Glomerular visceral epithelial cell (primary cell): ENCODE results near the gene ARHGEF7.
A peak's percentile ranks its signal among the peaks of the same experiment; 100 is the strongest.

ENCODE experiments used
- DNase-seq: peaks from one replicate; pipeline ENCODE4 v3.0.0-alpha.2; 2016; ENCODE audit errors: extremely low spot score

The ARHGEF7 gene

GRCh38 chr13:111225166-111225565 is 110.1 kb downstream of the ARHGEF7 start:
- no peak for DNase-seq

- peak; percentile 47 for DNase-seq
Measured at GRCh38 chr13:111225810-111226546, 110.9 kb downstream of the ARHGEF7 start.

- no peak for DNase-seq
Measured at GRCh38 chr13:111227405-111227804, 112.3 kb downstream of the ARHGEF7 start.

- peak; percentile 99 for DNase-seq
Measured at GRCh38 chr13:111228262-111229144, 113.4 kb downstream of the ARHGEF7 start.

- DNase-seq: no peak
Measured at GRCh38 chr13:111230385-111230930, 115.3 kb downstream of the ARHGEF7 start.

GRCh38 chr13:111232191-111232590 is 117.1 kb downstream of the ARHGEF7 start:
- no peak for DNase-seq

GRCh38 chr13:111233080-111233479 is 118.0 kb downstream of the ARHGEF7 start:
- no peak for DNase-seq

- DNase-seq: no peak
Measured at GRCh38 chr13:111239764-111240670, 124.9 kb downstream of the ARHGEF7 start.

- no peak for DNase-seq
Measured at GRCh38 chr13:111241006-111241755, 126.1 kb downstream of the ARHGEF7 start.

GRCh38 chr13:111241862-111242261 is 126.8 kb downstream of the ARHGEF7 start:
- no peak for DNase-seq

- DNase-seq: no peak
Measured at GRCh38 chr13:111242585-111242984, 127.5 kb downstream of the ARHGEF7 start.

- DNase-seq: no peak
Measured at GRCh38 chr13:111243981-111244380, 128.9 kb downstream of the ARHGEF7 start.

GRCh38 chr13:111245576-111246384 is 130.7 kb downstream of the ARHGEF7 start:
- no peak for DNase-seq

- DNase-seq: no peak
Measured at GRCh38 chr13:111247552-111247951, 132.4 kb downstream of the ARHGEF7 start.

- DNase-seq: no peak
Measured at GRCh38 chr13:111248822-111249221, 133.7 kb downstream of the ARHGEF7 start.

- no peak for DNase-seq
Measured at GRCh38 chr13:111249637-111250360, 134.7 kb downstream of the ARHGEF7 start.

- DNase-seq: peak; percentile 33
Measured at GRCh38 chr13:111251646-111252445, 136.7 kb downstream of the ARHGEF7 start.
